GM12891 (cell line): ENCODE data around the gene GAD1.

Source experiments
- DNase-seq: peaks from one replicate; pipeline ENCODE4 v3.0.0; 2011; ENCODE audit warnings: low spot score; ENCODE audit not compliant: insufficient read length
- FAIRE-seq: peaks from 2 replicates; lab custom pipeline; 2011; peaks lifted over from hg19 to GRCh38; lab: Jason Lieb, UNC
- PAX5 ChIP-seq: IDR thresholded peaks from 2 replicates; pipeline ENCODE4 v1.6.1; 2011; ENCODE audit warnings: low read length, moderate library complexity, mild to moderate bottlenecking; ENCODE audit not compliant: insufficient read depth, severe bottlenecking
- POLR2A ChIP-seq: IDR thresholded peaks from 2 replicates; pipeline ENCODE4 v1.6.1; 2011; ENCODE audit warnings: low read depth, low read length, control low read depth
- POLR2AphosphoS5 ChIP-seq: IDR thresholded peaks from 2 replicates; pipeline ENCODE4 v1.6.1; 2011; ENCODE audit warnings: low read depth, low read length, control low read depth
- POU2F2 ChIP-seq: IDR thresholded peaks from 2 replicates; pipeline ENCODE4 v1.6.1; 2011; ENCODE audit warnings: low read depth, mild to moderate bottlenecking, control low read depth, low read length, moderate library complexity
- SPI1 ChIP-seq: IDR thresholded peaks from 2 replicates; pipeline ENCODE4 v1.6.1; 2011; ENCODE audit warnings: low read depth, low read length, control low read depth
- TAF1 ChIP-seq: IDR thresholded peaks from 2 replicates; pipeline ENCODE4 v1.6.1; 2011; ENCODE audit warnings: low read depth, low read length, control low read depth

The GAD1 gene

GRCh38 chr2:170885130-170885791 is 68.6 kb downstream of the GAD1 start:
- TF ChIP-seq SPI1 (no peak), TAF1 (no peak), POLR2A (no peak), POLR2AphosphoS5 (no peak), PAX5 (no peak), POU2F2 (no peak)
- FAIRE-seq (no peak), DNase-seq (no peak)

- TF ChIP-seq POU2F2, result no peak
- no peak for TF ChIP-seq POLR2A
- TF ChIP-seq SPI1, result no peak
- no peak for TF ChIP-seq TAF1
- no peak for TF ChIP-seq PAX5
- TF ChIP-seq POLR2AphosphoS5, result no peak
- no peak for FAIRE-seq
- no peak for DNase-seq
Observed at GRCh38 chr2:170886386-170886785, 69.7 kb downstream of the GAD1 start.

- no peak for DNase-seq
- FAIRE-seq, result no peak
- TF ChIP-seq POU2F2 (no peak), SPI1 (no peak), PAX5 (no peak), POLR2AphosphoS5 (no peak), TAF1 (no peak), POLR2A (no peak)
Observed at GRCh38 chr2:170887496-170887895, 70.8 kb downstream of the GAD1 start.

- DNase-seq (no peak), FAIRE-seq (no peak)
- TF ChIP-seq POLR2A, result no peak
- TF ChIP-seq TAF1, result no peak
- no peak for TF ChIP-seq SPI1
- TF ChIP-seq PAX5, result no peak
- no peak for TF ChIP-seq POLR2AphosphoS5
- TF ChIP-seq POU2F2, result no peak
Observed at GRCh38 chr2:170887896-170888295, 71.2 kb downstream of the GAD1 start.

- no peak for FAIRE-seq
- TF ChIP-seq TAF1, result no peak
- no peak for DNase-seq
Observed at GRCh38 chr2:170891893-170892292, 75.2 kb downstream of the GAD1 start.

GRCh38 chr2:170892391-170892951 is 75.8 kb downstream of the GAD1 start:
- DNase-seq (no peak), FAIRE-seq (no peak)

GRCh38 chr2:170895023-170895757 is 78.5 kb downstream of the GAD1 start:
- no peak for TF ChIP-seq TAF1
- no peak for TF ChIP-seq POU2F2
- no peak for TF ChIP-seq POLR2AphosphoS5
- no peak for TF ChIP-seq POLR2A
- no peak for TF ChIP-seq SPI1
- TF ChIP-seq PAX5, result no peak
- FAIRE-seq, result no peak

More at GRCh38 chr2:170892391-170892951, 75.8 kb downstream of the GAD1 start:
- TF ChIP-seq TAF1 (no peak), SPI1 (no peak), POLR2AphosphoS5 (no peak), PAX5 (no peak), POLR2A (no peak), POU2F2 (no peak)

GRCh38 chr2:170896622-170897021 is 79.9 kb downstream of the GAD1 start:
- no peak for DNase-seq
- no peak for FAIRE-seq
- TF ChIP-seq POU2F2 (no peak), PAX5 (no peak), SPI1 (no peak), POLR2AphosphoS5 (no peak), TAF1 (no peak), POLR2A (no peak)

More at GRCh38 chr2:170895023-170895757, 78.5 kb downstream of the GAD1 start:
- DNase-seq, result no peak

GRCh38 chr2:170897108-170897507 is 80.4 kb downstream of the GAD1 start:
- no peak for TF ChIP-seq POLR2AphosphoS5
- no peak for TF ChIP-seq PAX5
- TF ChIP-seq TAF1, result no peak
- no peak for TF ChIP-seq POU2F2
- no peak for TF ChIP-seq POLR2A
- TF ChIP-seq SPI1, result no peak
- no peak for FAIRE-seq
- no peak for DNase-seq
